Inflammatory macrophage treated with lipopolysaccharide for 4 hours (primary cell): ENCODE results near the gene ENAH.
"Not testable (repeated sequence)": the region's sequence is repeated elsewhere in the genome, so short reads cannot be mapped to it uniquely, and the experiment has no call there.

Experiments used
- DNase-seq: peaks from one replicate; pipeline ENCODE4 v3.0.0-alpha.2; 2020

ENAH gene

DNA sequence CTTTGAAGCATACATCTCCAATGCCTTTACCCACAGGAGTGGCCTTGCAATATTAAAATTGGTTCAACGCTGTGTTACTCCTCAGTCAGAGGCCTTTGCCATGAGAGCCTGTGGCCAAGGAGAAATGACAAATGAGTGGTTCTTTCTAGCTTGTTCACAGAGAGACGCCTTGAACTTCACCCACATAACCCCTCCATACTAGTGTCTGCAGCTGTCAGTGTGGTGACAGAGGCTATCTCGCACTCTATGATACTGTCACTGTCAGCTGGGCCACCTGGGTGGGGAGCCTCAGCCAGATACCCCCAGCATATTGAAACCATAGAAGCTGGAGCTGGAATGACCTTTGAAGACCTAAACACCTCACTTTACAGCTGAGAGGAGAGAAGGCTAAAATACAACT lies 167.7 kb downstream of the ENAH start:
- DNase-seq: no peak

GRCh38 chr1:225484657-225485214 lies 168.2 kb downstream of the ENAH start:
- no peak for DNase-seq

- no peak for DNase-seq
Measured at GRCh38 chr1:225483818-225484656, 168.9 kb downstream of the ENAH start.

- no peak for DNase-seq
Measured at GRCh38 chr1:225482421-225482950, 170.4 kb downstream of the ENAH start.

- no peak for DNase-seq
Measured at GRCh38 chr1:225481738-225482137, 171.2 kb downstream of the ENAH start.

- DNase-seq: no peak
Measured at GRCh38 chr1:225480825-225481434, 172.0 kb downstream of the ENAH start.

DNA sequence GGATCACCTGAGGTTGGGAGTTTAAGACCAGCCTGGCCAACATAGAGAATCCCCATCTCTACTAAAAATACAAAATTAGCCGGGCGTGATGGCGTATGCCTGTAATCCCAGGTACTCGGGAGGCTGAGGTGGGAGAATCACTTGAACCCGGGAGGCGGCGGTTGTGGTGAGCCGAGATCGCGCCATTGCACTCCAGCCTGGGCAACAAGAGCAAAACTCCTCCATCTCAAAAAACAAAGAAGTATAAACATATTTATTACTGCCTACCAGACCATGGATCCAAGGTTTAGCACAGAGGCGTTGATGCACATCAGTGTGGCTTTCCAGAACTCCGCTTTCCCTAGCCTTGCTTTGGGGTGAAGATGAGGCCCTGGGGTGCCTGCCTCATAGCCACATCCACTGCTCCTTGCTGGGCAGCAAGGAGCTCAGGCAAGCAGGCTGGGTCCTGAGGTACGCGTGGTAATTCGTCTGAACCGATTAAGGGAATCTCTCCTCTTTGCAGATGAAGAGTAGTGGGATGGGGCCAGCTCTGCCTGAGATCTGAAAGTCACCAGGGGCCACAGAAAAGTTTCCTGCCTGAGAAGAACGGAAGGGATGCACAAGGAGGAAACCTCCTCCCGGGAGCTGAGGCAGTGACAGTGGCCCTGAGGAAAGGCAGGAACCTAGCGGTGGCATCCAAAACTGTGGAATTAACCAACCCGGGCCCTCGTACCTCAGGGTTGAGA lies 172.8 kb downstream of the ENAH start:
- DNase-seq: no peak

DNA sequence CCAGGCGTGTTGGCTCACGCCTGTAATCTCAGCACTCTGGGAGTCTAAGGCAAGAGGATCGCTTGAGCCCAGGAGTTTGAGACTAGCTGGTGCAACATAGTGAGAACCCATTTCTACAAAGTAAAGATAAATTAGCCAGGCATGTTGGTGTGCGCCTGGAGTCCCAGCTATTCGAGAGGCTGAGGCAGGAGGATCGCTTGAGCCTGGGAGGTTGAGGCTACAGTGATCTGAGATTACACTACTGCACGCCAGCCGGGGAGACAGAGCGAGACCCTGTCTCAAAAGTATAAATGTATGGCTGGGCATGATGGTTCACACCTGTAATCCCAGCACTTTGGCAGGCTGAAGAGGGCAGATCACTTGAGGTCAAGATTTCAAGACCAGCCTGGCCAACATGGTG lies 173.6 kb downstream of the ENAH start:
- no peak for DNase-seq

DNA sequence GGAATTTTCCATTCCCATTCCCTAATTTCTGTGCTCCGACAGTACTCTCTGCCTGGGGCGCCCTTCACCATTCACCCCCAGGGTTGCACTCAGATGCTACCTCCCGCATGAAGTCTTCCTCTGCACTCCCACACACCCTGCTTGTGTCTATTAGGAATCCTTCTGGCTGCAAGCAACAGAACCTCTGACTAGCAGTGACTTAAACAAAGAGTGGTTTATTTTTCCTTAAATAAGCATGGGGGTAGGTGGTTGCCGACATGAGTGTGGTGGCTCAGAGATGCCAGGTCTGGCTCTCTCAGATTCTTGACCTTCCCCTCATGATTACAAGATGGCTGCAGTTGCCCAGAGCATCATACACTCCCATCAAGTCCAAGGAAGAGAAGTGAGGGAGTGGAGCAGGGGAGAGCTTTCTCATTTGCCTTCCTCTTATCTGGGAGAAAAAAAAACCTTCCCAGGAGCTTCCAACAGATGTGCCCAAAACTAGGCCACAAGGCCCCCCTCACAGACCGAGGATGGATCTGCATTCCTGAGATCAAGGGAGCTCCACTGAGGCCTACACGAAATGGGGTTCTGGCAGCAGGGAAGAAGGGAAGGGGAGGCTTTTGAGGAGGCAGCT lies 175.5 kb downstream of the ENAH start:
- DNase-seq: no peak

GRCh38 chr1:225476538-225476988 lies 176.4 kb downstream of the ENAH start:
- DNase-seq: no peak

- no peak for DNase-seq
Measured at GRCh38 chr1:225476100-225476511, 176.8 kb downstream of the ENAH start.

- peak; percentile 49 for DNase-seq
Measured at GRCh38 chr1:225474986-225475820, 177.7 kb downstream of the ENAH start.

DNA sequence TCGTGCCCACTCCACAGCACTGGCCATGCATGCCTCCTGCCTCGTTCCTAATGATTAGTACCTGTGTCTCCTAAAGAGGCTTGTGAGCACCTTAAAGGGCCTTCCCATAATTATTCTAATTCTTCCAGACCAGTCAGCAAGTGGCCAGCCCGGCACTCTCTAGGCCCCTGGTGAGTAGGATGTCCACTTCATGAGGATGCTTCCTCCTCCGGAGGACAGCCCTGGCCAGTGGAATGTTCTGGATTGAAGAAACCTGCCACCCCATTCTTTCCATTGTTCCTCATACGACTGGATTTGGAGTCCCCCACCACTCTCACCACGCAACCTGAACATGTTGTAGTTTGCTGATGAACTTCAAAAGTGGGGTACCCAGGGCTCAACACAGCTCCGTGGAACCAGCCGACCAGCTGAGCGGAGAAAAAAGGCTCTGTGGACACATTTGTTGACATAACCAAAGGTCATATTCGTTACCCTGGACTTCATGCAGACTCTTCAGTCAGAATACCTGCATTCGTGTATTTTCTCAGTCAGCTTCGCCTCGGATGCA lies 178.4 kb downstream of the ENAH start:
- no peak for DNase-seq

DNA sequence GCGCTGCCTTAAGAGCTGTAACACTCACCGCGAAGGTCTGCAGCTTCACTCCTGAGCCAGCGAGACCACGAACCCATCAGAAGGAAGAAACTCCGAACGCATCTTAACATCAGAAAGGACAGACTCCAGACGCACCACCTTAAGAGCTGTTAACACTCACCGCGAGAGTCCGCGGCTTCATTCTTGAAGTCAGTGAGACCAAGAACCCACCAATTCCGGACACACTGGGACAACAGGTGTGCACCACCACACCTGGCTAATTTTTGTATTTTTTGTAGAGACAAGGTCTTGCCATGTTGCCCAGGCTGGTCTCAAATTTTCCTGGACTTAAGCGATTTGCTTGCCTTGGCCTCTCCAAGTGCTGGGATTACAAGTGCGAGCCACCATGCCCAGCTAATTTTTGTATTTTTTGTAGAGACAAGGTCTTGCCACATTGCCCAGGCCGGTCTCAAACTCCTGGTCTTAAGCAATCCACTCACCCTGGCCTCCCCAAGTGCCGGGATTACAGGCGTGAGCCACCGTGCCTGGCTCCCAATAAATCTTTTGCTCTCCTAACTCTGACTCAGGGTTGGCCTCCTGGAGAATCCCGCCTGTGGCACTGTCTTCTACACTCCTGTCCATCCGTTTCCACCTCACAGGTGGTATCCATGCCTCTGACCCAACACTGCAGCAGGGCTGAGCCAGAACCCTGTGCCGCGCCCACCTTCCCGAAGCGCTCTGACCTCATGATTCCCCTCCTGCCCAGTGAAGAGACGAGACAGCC lies 179.1 kb downstream of the ENAH start:
- not testable (repeated sequence) for DNase-seq

GRCh38 chr1:225473266-225473665 lies 179.7 kb downstream of the ENAH start:
- not testable (repeated sequence) for DNase-seq

GRCh38 chr1:225471453-225472301 lies 181.2 kb downstream of the ENAH start:
- DNase-seq: no peak

DNA sequence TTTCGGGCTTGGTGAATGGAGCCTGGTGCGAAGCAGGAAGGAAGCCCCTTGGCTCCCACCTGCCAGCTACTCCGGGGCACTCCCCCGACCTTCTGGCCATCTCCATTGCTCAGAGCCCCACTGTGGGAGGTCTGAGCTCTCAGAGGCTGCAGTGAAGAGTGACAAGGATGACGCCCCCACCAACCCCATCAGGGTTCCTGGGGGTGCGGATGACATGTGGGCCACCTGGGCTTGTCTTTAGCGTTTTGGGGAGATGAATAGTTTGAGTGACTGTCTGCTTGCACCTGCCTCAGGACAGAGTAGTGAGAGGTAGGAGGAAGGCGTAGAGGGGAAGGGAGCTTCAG lies 181.8 kb downstream of the ENAH start:
- no peak for DNase-seq

DNA sequence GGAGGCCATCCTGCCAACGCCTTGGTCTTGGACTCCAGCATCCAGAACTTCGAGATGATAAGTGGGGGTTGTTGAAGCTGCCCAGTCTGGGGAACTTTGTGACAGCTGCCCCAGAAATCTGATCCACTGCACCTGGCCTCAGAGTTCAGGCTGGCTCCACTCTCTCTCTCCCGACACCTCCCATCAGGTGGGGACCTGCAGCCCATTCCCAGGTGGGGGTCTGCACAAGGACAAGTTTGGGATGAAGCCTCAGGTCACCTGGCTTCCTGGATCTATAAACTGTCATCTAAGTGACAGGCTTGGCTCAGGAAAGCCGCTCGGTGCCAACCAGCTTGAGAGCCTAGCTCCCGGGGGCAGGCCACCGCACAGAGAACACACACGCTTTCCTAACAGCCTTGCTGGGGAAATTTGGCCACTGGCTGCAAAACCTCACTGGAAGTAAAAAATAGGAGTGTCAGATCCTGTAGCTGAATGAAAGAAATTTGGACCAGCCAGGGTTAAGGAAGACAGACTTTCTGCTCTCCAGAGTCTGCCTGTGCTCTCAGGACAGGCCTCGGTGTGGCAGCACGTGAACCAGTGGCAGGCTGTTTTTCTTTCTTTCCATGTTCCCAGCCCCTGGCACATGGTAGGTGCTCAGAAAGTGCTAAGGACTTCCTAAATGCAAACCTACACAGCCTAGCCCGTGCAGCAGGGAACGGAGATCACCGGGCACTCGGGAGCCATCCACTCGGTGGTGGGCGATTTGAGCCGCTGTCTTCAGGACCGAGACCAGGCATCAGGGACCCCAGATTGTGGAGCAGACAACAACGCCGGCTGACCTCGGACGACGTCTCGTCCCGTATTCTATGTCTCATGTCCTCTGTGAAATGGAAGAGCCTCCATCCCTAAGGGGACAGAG lies 182.5 kb downstream of the ENAH start:
- DNase-seq: no peak

- DNase-seq: no peak
Measured at GRCh38 chr1:225469051-225469450, 183.9 kb downstream of the ENAH start.
